ENCODE measurements around the gene CTXND2. TPM values are rescaled to one million over a fixed set of nuclear protein-coding genes. Genes with fewer than 3 reads are reported as not detected.

CTXND2 gene
- total RNA-seq, 1 experiment from 2014 or later = not detected

DNA sequence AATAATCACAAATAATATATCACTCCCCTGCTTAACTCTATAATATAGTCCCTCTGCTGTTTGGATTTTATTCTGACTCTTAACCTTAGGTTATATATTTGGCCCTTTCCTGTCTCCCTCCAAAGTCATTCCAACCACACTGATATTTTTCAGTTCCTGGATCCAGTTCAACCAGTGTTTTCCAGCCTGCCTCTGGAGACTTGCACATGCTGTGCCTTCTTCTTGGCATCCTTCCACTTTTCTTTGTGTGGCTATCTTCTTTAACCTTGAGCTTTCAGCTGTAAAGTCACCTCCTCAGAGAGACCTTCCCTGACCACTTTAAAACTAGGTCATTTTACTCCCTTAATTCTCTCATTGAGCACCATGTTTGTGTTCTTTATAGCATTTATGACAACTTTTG is 68.3 kb downstream of the CTXND2 start:
- Mint-ChIP-seq H3K36me3 (ENCODE audit: insufficient read depth, unreplicated experiment) (peaks cover 66% of the 10 kb centered on the region), H3K27me3 (ENCODE audit: unreplicated experiment) (no peaks in the 10 kb centered on the region), H3K4me3 (ENCODE audit: low read depth, unreplicated experiment) (no peak overlapping the region), H3K27ac (ENCODE audit: unreplicated experiment) (no peak overlapping the region), H3K9me3 (ENCODE audit: low read depth, unreplicated experiment) (no peaks in the 10 kb centered on the region), H3K4me1 (ENCODE audit: low read depth, unreplicated experiment) (peaks cover 5% of the 10 kb centered on the region)
- BruUV-seq (replicated peaks) = no TSS peak
- CTCF ChIA-PET = interaction anchor here (0.6 kb wide), 1 partner anchor 167 kb away, joined by 3 read pairs; no protein-coding TSS in a partner anchor
- intact Hi-C loops (cut with micrococcal nuclease; ENCODE audit: unreplicated experiment) = no loop called here
- no peak for DNase-seq
- TF ChIP-seq CTCF (IDR thresholded peaks at IDR 0.05; ENCODE audit: unreplicated experiment) = no peak

DNA sequence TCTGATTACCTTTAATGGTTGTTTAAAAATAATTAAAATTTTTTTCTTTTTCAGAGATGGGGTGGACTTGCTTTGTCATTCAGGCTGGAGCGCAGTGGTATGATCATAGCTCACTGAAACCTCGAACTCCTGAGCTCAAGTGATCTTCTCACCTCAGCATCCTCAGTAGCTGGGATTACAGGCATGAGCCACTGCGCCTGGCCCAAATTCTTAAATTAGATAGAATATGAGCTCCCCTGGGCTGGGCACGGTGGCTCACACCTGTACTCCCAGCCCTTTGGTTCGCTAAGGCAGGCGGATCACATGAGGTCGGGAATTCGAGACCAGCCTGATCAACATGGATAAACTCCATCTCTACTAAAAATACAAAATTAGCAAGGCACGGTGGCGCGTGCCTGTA is 70.7 kb downstream of the CTXND2 start:
- Mint-ChIP-seq H3K27ac (ENCODE audit: unreplicated experiment) (no peak overlapping the region), H3K27me3 (ENCODE audit: unreplicated experiment) (no peaks in the 10 kb centered on the region), H3K4me3 (ENCODE audit: low read depth, unreplicated experiment) (no peak overlapping the region), H3K36me3 (ENCODE audit: insufficient read depth, unreplicated experiment) (peaks cover 78% of the 10 kb centered on the region), H3K4me1 (ENCODE audit: low read depth, unreplicated experiment) (peaks cover 5% of the 10 kb centered on the region), H3K9me3 (ENCODE audit: low read depth, unreplicated experiment) (no peaks in the 10 kb centered on the region)
- CTCF ChIA-PET = interaction anchor here (0.6 to 1.8 kb wide), 3 partner anchors 16 to 131 kb away, joined by 3 to 6 read pairs (median 4); no protein-coding TSS in a partner anchor
- intact Hi-C loops (cut with micrococcal nuclease; ENCODE audit: unreplicated experiment) = no loop called here
- DNase-seq = no peak
- BruUV-seq (replicated peaks) = no TSS peak
- no peak for TF ChIP-seq CTCF (IDR thresholded peaks at IDR 0.05; ENCODE audit: unreplicated experiment)

DNA sequence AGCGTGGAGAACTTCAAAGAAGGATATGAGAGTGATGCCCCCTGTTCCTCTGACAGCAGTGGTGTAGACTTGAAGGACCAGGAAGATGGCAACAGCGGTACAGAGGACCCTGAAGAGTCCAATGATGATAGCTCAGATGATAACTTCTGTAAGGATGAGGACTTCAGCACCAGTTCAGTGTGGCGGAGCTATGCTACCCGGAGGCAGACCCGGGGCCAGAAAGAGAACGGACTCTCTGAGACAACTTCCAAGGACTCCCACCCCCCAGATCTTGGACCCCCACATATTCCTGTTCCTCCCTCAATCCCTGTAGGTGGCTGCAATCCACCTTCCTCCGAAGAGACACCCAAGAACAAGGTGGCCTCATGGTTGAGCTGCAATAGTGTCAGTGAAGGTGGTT is 73.7 kb downstream of the CTXND2 start:
- H3K4me1 Mint-ChIP-seq (ENCODE audit: low read depth, unreplicated experiment) = peaks cover 5% of the 10 kb centered on the region
- DNase-seq = no peak
- H3K4me3 Mint-ChIP-seq (ENCODE audit: low read depth, unreplicated experiment) = no peak overlapping the region
- no peaks in the 10 kb centered on the region for H3K9me3 Mint-ChIP-seq (ENCODE audit: low read depth, unreplicated experiment)
- TF ChIP-seq CTCF (IDR thresholded peaks at IDR 0.05; ENCODE audit: unreplicated experiment) = no peak
- peaks cover 87% of the 10 kb centered on the region for H3K36me3 Mint-ChIP-seq (ENCODE audit: insufficient read depth, unreplicated experiment)
- H3K27ac Mint-ChIP-seq (ENCODE audit: unreplicated experiment) = no peak overlapping the region
- CTCF ChIA-PET = interaction anchor here (0.6 to 0.7 kb wide), 3 partner anchors 9 to 253 kb away, joined by 3 to 6 read pairs (median 4); no protein-coding TSS in a partner anchor
- intact Hi-C loops (cut with micrococcal nuclease; ENCODE audit: unreplicated experiment) = no loop called here
- no peaks in the 10 kb centered on the region for H3K27me3 Mint-ChIP-seq (ENCODE audit: unreplicated experiment)
- no TSS peak for BruUV-seq (replicated peaks)

DNA sequence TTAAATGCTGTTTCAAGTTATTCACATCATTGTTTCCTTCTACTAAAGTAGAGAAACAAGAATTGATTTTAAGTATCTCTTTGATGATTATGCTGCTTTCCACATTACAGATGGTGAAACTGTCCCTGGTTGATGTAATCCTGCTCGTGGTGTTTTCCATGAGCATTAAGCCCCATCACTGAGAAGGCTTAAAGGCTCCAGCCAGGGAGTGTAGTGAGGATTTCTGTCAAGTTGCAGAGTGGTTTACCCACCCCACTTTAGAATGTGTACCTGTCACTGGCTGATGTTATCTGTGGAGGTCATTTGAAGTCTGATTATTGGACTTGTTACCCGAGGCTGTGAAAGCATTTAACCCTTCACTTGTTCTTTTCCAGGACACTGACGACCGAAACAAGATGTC is 74.8 kb downstream of the CTXND2 start:
- no TSS peak for BruUV-seq (replicated peaks)
- intact Hi-C loops (cut with micrococcal nuclease; ENCODE audit: unreplicated experiment) = no loop called here
- no peak for DNase-seq
- Mint-ChIP-seq H3K9me3 (ENCODE audit: low read depth, unreplicated experiment) (no peaks in the 10 kb centered on the region), H3K27me3 (ENCODE audit: unreplicated experiment) (no peaks in the 10 kb centered on the region), H3K36me3 (ENCODE audit: insufficient read depth, unreplicated experiment) (peaks cover 89% of the 10 kb centered on the region), H3K27ac (ENCODE audit: unreplicated experiment) (no peak overlapping the region), H3K4me3 (ENCODE audit: low read depth, unreplicated experiment) (no peak overlapping the region), H3K4me1 (ENCODE audit: low read depth, unreplicated experiment) (peaks cover 5% of the 10 kb centered on the region)
- TF ChIP-seq CTCF (IDR thresholded peaks at IDR 0.05; ENCODE audit: unreplicated experiment) = no peak
- CTCF ChIA-PET = no interaction called here

Other genes with a start within 250 kb of the CTXND2 start
- 64.7 and 71.6 TPM in 2 replicates for gene GOLPH3L, start 190.0 kb upstream of the CTXND2 start, total RNA-seq (2022)
- gene HORMAD1, start 166.2 kb upstream of the CTXND2 start, total RNA-seq (2022) = not detected in 2 replicates
- gene CTSS, start 121.4 kb upstream of the CTXND2 start, total RNA-seq (2022) = 144 and 226 TPM in 2 replicates
- gene CTSK, start 78.9 kb upstream of the CTXND2 start, total RNA-seq (2022) = 5.5 and 5.9 TPM in 2 replicates
- gene ARNT, start 10.5 kb upstream of the CTXND2 start, total RNA-seq (2022) = 27.9 and 31.1 TPM in 2 replicates
- 64.9 and 70.6 TPM in 2 replicates for gene SETDB1, start 39.2 kb downstream of the CTXND2 start, total RNA-seq (2022)
- gene CERS2, start 87.7 kb downstream of the CTXND2 start, total RNA-seq (2022) = 214 and 226 TPM in 2 replicates
- 15.4 and 20.1 TPM in 2 replicates for gene ANXA9, start 95.2 kb downstream of the CTXND2 start, total RNA-seq (2022)
- 17.2 and 17.6 TPM in 2 replicates for gene MINDY1, start 119.8 kb downstream of the CTXND2 start, total RNA-seq (2022)
- 15.9 and 16.0 TPM in 2 replicates for gene PRUNE1, start 121.3 kb downstream of the CTXND2 start, total RNA-seq (2022)
- gene BNIPL, start 149.4 kb downstream of the CTXND2 start, total RNA-seq (2022) = 1.2 and 2.4 TPM in 2 replicates
- gene C1orf56, start 160.6 kb downstream of the CTXND2 start, total RNA-seq (2022) = 8.5 and 9.5 TPM in 2 replicates
- gene CDC42SE1, start 172.5 kb downstream of the CTXND2 start, total RNA-seq (2022) = 103 and 110 TPM in 2 replicates
- gene MLLT11, start 173.3 kb downstream of the CTXND2 start, total RNA-seq (2022) = 1.5 and 2.1 TPM in 2 replicates
- 10.9 and 13.6 TPM in 2 replicates for gene GABPB2, start 183.6 kb downstream of the CTXND2 start, total RNA-seq (2022)

Data from Calu3 (cell line).